ENCODE measurements around the gene DTX3.
"Not testable (repeated sequence)": the region's sequence is repeated elsewhere in the genome, so short reads cannot be mapped to it uniquely, and the experiment has no call there.

Gene DTX3

DNA sequence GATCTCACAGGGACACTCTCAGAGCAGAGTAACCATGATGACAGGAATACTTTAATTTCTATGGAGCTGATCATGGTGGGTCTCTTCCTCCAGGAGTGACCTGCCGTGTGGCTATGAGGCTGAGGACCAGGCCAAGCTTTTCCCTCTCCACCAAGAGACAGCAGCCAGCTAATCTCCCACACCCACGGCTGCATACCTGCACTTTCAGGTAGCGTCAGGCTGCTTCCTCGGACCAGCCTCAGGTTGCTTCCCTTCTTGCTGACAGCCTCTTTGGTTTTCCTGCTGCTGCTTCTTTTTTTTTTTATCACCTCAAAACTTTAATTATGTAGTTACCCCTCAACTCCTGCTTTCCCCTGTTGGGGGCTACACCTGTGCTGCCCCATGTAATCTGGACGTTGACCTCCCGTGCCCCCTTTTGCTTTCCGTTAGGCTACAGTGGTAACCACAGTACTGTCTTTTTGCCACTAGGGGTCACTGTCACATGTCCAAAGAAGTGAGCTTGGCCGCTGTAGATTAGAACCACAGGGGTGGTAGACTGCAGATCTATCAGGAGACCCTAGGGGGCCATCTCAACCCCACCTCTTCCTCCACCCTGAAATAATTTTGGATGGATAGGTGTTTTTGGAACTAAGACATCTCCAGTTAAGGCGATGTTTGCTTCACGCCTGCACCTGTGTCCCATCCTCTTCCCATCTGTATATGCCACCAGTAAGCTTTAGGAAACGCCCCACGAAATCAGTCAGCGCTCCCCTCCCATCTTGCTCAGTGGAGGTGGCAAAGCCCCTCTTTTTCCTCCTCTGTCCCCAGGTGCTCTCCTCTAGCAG is 21.4 kb upstream of the DTX3 start:
- DNase-seq (ENCODE audit: low read depth, low spot score) = peak; percentile 45

DNA sequence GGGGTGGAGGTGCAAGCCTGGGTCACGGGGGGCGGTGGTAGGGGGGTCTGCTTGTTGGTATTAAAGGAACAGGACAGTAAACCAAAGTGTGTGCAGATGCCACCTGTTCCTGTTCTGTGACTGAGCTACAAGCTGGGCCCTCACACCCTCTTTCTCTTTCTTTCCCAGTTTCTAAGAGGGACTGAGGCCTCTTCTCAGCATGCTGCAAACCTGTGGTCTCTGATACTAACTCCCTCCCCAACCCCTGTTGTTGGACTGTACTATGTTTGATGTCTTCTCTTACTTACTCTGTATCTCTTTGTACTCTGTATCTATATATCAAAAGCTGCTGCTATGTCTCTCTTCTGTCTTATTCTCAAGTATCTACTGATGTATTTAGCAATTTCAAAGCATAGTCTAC is 20.6 kb upstream of the DTX3 start:
- DNase-seq (ENCODE audit: low read depth, low spot score) = no peak

DNA sequence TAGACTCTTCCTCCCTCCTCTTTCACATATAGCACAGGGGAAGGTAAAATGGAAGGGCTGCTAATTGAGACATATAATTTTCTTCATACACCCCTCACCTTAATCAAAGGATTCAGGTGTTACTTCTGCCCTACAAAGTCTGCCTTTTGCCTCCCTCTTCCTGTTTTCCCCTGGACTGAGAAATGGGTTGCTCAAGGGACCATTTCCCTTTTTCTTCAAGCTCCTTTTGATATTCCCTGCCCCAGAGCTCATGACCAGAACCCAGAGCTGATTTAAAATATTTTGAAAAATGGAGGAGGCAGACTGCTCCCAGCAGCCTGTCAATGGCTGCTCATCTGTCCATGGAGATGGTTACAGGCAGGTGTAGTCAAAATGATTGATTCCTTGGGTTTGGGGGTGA is 19.9 kb upstream of the DTX3 start:
- DNase-seq (ENCODE audit: low read depth, low spot score) = no peak

DNA sequence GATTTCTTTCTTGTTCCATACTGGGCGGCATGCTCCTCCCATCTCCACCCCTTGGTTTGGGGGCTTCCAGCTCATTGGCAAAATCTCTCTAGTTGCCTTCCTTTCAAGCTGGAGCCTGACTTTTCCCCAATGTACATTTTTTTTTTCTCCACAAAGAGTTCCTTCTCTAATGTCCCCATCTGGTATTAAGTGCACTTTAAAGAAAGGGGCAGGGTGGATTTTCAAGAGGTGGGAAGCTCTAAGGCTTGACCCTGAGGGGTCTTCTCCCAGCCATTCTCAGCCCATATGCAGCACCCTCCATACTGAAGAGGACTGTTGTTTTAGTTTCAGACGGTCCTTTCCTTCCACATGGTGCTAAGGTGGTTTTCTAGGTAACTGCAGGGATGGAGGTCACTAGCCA is 19.5 kb upstream of the DTX3 start:
- no peak for DNase-seq (ENCODE audit: low read depth, low spot score)

DNA sequence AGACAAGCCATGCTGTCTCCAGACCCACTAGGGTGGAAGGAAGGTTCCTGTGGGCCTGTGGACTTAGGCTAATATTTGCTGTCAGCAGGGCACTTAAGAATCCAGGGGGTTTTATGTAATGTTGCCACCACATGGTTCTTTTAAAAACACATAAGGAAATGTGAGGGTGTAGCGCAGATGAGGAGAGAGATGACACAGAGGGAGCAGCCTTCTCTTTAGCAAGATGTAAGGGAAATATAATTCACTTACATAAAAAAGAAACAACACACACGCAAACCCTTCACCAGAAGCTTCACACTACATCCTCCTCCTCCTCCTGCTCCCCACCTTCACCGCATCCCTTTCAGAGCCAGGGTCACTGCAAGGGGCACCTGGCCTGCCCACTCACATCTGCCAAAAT is 18.5 kb upstream of the DTX3 start:
- no peak for DNase-seq (ENCODE audit: low read depth, low spot score)

DNA sequence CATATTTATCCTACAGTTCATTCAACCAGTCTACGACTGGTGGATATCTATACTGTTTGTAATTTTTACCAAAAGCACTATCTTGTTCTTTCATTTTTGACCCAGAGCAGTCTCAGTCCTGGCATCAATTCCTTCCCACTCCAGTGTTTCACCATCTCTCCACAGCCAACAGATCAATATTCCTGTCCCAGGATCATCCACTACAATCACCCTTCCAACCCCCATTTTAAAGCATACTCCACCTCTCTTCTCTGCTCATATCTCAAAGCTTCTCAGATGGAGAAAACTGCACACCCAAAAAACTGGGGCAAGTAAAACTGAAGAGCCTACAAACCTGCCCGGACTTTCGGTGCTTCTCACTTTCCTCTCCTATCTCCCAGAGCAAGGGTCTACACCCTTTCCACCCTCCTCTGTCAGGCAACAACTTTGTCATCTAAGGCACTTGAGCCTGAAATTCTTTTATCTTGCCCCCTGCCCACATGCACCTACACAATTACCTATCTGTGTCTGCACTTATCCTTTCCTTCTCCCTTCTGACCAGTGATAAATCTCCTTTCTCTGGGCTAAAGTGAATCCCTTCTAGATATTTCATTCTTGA is 17.7 kb upstream of the DTX3 start:
- DNase-seq (ENCODE audit: low read depth, low spot score) = no peak

DNA sequence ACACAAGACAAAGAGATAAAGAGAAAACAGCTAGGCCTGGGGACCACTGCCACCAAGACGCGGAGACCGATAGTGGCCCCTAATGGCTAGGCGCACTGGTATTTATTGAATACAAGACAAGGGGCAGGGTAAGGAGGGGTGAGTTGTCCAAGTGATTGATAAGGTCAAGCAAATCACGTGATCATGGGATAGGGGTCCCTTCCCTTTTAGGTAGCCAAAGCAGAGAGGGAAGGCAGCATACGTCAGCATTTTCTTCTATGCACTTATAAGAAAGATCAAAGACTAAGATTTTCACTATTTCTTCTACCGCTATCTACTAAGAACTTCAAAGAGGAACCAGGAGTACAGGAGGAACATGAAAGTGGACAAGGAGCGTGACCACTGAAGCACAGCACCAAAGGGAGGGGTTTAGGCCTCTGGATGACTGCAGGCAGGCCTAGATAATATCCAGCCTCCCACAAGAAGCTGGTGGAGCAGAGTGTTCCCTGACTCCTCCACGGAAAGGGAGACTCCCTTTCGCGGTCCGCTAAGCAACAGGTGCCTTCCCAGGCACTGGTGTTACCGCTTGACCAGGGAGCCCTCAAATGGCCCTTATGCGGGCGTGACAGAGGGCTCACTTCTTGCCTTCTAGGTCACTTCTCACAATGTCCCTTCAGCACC is 15.5 kb upstream of the DTX3 start:
- not testable (repeated sequence) for DNase-seq (ENCODE audit: low read depth, low spot score)

DNA sequence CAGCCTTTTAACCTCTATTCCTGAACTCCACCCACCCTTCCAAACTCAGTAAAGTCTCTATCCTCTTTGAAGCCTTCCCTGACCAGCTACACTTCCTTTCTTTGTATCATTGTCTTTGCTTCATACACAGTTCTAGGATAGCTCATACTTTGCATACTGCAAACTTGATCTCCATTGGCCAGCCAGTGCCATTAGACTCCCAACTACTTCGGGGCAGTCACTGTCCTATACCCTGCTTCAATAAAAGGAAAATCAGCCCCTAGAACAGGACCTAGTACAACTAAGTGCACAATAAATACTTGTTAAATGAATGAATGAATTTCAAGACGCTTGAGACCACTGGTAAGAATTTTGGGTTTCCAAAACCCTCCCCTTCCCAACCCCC is 14.2 kb upstream of the DTX3 start:
- no peak for DNase-seq (ENCODE audit: low read depth, low spot score)

DNA sequence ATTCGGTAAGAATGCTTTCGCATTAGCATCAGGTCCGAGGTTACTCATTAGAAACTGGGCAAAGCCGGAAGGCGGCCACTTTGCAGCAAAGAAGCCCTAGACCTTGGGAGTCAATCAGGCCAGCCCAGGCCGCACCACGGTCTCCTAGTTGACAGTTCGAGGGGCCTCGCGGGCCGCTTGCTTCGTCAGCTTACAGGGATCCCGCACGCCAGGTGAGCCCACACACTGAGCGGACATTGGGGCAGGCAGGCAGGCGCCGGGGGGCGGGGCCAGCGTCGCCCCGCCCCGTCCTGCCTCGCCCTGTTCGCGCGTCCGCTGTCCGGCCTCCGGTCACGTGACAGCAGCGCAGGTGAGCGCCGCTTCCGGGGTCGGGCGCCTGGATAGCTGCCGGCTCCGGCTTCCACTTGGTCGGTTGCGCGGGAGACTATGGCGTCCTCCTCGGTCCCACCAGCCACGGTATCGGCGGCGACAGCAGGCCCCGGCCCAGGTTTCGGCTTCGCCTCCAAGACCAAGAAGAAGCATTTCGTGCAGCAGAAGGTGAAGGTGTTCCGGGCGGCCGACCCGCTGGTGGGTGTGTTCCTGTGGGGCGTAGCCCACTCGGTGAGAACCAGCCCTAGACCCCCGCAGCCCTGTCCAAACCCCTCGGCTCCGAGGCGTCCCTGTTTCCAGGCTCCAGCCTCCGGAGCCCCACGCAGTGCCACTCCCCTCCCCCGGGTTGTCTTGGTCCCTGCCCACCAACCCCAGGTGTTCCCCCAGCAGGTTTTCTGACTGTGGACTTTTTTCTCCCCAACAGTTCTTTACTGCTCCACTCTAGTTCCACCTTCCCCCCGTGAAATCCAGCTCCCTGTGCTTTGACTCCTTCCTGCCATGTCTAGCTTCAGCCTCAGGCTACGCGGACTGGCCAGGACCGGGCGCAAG is 13.5 kb upstream of the DTX3 start, which contains the start of gene PIP4K2C:
Gene PIP4K2C, plus strand, starts transcription at position 329 of the 918 bp plus-strand sequence. Its CDS starts 98 bp downstream, at position 427.
- DNase-seq (ENCODE audit: low read depth, low spot score) = no peak

DNA sequence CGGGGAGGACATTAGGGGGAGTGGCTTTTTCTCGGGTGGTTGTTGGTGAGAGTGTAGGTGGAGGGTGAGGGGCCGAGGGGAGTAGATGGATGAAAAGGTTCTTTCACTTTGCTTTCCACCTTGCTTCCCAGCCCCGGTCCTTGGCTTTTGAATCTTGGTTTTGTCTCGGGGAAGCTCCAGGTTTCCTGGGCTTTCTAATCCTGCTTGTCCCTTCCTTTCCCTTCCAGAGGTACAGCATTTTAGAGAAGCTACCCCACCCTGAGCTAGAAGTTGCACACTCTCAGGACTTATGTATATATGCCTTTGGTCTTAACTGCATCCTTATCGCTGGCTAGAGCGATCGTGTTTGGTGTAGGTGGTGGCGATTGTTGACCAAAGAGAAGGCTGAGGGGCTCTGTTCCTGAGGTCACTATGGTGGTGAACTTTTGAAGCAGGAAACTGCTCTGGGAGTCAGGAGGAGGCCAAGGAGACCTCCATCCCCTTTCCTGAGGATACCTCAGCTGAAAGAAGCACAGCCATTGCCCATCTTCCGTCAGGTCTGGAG is 12.8 kb upstream of the DTX3 start:
- DNase-seq (ENCODE audit: low read depth, low spot score) = no peak

DNA sequence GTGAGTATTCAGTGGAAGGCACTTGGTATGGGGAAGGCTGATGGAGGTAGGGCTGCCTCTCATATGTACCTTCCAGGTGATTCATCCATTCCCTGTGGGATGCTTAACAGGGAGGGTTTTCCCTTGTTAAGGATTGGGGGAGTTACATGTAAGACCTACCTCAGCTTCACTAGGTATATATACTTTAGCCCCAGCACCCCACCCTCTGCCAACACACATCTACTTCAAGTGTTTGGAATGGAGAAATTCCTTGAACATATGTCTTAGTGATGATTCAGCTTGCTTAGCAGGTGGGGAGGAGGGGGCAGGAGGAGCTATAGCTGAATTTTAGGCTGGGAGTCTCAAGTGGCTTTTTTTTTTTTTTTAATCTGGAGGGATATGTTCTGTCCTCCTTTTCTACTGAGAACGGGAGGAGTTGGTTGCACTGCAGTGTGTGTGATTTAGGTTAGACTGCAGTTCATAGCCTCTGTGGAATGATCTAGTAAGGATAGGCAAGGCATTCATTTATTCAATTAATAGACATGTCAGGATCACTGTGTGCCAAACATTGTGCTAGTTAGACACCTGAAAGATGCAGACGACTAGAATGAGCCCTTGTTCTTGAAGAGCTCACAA is 12.0 kb upstream of the DTX3 start:
- no peak for DNase-seq (ENCODE audit: low read depth, low spot score)

DNA sequence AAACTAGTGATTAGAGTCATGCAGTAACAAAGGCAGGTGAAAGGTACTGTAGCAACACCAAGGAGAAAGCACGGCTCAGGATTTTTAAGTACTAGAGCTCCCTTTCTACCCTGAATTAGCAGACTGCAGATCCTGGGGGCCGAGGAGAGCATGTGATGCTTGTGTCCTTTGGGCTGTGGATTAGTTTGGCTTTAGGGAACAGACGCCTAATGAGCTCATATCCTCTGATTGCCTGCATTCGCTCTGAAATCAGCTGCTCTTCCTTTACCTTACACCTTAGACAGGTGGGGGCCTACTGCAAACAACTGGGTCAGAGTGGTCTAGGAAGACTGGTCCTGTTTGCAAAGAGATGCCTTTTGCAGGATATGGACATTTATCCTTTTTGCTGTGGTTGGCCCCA is 11.4 kb upstream of the DTX3 start:
- DNase-seq (ENCODE audit: low read depth, low spot score) = no peak

DNA sequence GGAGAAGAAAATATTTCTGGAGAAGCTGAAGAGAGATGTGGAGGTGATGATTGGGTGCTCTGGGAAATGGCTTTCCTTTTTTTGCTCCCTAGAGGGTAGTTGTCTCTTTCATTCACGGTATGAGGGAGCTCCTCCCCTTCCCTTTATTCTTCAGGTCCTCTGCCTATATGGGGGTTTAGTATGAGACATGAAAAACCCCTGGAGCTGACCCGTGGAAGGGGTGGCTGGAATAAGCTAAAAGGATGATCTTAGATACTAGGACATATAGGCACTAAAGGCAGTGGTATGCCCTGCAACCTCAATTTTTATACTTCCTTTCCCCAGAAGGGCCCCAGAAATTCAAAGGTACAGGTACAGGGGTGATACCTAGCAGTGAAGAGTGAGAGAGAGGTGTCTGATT is 4.2 kb upstream of the DTX3 start:
- DNase-seq (ENCODE audit: low read depth, low spot score) = no peak

DNA sequence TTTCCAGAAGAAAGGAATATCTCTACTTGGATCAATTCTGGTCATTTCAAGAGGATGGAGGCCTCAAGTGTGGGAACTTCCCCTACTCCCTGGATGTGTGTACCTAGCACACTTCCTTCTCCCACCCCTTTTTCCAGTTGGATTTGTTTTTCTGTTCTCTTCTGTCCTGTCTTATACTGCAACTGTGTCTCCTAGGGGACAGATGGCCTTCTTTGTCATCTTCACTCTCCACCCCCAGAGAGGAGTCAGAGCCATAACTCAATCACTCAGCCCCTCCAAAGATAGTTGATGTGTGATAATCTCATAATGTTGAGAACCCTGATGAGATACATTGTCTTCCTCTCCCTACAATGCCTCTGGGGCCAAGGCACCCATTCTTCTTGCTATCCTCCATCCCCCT is 2.1 kb upstream of the DTX3 start:
- no peak for DNase-seq (ENCODE audit: low read depth, low spot score)

DNA sequence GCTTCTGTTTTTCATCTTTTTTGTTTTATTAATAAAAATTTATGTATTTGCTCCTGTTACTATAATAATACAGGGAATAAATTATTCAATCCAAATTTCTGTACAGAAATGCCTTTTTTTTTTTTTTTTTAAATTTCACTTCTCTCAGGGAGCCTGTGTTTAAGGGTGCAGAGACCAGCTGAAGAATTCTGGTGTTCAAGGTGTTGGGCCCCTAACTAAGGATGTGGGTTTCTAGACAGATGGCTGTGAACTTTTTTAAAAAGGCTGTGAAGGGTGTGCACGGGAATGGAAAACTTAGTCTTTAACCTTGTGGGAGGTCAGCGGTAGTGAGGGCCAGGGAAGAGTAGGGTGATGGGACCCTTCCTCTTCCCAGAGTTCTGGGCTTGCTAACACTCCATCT is 1.3 kb upstream of the DTX3 start:
- DNase-seq (ENCODE audit: low read depth, low spot score) = no peak

DNA sequence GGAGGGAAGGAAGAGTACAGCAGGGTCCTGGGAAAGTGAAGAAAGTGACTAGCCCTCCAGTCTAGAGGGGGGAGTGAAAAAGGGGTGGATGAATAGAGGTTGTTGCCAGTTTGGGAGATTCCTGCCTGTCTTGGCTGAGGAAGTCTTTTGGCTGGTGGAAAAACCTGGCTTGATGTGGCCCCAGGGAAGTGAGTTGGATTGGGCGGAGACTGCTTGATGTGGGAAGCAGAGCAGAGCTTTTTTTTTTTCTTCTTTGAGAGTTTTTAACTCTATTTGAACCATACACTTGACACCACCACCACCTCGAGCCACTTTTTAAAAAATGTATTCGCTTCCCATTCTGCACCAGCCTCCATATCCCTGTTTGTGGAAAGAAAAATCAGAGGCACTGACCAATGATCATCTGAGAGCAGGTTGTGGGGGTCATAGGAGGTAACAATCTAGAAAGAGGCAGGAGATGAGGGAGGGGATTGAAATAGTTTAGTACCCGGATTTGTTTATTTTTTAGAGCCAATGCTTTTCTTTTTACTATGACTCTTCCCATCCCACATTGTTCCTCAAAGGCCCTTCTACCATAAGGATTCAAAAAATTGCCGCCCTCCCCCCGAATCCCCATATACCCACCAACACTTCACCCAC is 690 bp upstream of the DTX3 start:
- DNase-seq (ENCODE audit: low read depth, low spot score) = no peak

DNA sequence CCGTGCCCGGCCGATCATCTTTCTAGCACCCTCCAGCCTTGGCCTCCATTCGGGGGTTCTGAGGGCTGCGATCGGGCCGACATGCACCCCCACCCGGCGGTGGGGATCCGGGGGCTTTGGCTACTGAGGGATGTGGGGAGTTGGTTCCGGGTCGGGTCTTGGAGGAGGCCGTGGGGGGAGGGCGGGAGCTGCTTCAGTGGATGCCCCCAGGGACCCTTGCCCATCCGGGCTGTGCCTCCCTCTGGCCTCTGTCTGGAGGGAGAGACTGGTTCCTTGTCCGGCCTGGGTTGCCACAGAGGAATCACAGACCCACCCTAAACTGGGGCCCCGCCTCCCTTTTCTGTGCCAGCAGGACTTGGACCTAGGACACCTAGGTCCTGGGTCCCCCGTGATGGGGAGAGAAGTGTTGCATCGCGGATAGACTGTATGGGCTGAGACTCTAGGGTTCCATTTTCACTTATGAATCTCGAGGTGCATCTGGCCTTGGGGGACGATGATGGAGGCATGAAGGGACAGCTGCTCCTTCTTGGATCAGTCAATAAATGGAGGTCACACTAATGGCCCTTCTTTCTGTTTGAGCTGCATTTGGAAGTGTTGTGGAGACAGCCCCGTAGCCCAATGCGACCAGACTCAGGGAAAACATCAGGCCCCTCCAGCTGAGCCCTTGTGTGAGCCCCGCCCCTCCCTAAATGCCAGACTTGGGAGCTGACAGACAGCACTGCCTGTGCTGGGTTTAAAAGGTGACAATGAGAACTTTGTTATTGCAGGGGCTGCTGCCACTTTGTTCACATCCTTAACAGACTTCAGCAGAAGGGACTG is 577 bp downstream of the DTX3 start:
- DNase-seq (ENCODE audit: low read depth, low spot score) = no peak

DNA sequence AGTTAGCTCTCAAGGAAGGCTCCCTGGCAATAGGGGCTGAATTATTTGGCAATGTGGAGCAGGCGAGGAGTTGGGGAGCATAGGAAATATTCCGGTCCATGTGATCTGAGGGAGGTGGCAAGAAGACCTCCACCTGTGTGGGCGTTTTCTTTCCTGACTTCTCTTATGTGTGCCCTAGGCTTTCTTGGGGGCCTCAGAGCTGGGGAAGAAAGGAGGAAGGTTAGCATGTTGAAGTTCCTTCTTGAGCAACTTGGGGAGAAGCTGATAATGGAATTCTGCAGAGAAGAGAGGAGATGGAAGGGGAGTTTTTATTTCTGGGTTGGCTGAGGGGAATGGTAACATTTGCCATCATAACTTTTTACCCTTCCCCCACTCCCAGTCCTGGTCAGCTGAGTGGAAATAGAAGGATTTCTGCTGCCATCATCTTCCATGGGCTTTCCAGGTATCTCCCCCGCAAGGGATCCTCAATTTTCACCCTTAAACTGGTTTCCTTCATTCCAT is 1.2 kb downstream of the DTX3 start:
- DNase-seq (ENCODE audit: low read depth, low spot score) = no peak

DNA sequence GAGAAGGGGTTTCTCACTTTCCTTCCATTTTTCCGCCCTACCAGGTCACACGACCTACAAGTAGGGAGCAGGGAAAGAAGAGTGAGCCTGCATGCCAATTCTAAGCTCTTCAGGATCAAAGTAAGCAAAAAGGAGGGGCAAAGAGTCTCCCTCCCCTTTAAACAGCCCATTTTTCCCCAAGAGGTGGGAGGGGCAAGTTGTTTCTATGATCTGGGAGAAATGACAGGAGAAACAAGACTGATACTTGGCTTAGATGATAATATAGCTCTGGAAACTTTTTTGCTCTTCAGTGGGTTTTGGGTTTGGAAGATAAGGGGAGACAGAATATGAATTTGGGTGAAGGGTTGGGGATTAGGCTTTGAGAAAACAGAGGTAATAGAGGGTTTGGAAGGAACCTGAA is 1.8 kb downstream of the DTX3 start:
- DNase-seq (ENCODE audit: low read depth, low spot score) = no peak

DNA sequence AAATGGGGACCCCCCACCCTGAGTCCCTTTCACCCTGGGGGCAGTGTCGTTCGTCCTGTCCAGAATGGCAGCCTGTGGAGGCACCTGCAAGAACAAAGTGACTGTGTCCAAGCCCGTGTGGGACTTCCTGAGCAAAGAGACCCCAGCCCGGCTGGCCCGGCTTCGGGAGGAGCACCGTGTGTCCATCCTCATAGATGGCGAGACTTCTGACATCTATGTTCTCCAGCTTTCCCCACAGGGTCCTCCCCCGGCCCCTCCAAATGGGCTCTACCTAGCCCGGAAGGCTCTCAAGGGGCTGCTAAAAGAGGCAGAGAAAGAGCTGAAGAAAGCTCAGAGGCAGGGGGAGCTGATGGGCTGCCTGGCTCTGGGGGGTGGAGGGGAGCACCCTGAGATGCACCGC is 2.2 kb downstream of the DTX3 start:
- no peak for DNase-seq (ENCODE audit: low read depth, low spot score)

All from smooth muscle cell of the brain vasculature (primary cell).